Right ventricle myocardium superior (tissue), 1 donor: ENCODE data around the gene METAP1. TPM values are rescaled to one million over a fixed set of nuclear protein-coding genes. Genes with fewer than 3 reads are reported as not detected.

Source experiments
- microRNA-seq: library from miRNA; unstranded; fragments of <30 nt; microRNA quantifications from one replicate; pipeline ENCODE4 v1.2.0, GENCODE V29; 2020
- total RNA-seq: library from RNA; stranded (reverse); fragmentation: NEBNext Ultra II Directional; extraction: Animal tissue kit (Norgen Biotek cat#: 25700); gene quantifications from one replicate; pipeline ENCODE4 v1.2.1, GENCODE V29; 2021
- donor health status: DM: no; HTN: yes; CAD: no; lungs with severe emphysema.

Gene METAP1
- total RNA-seq, 1 donor from 2014 or later, result 57.5 TPM

Small RNAs within 50 kb of the gene (microRNA-seq; reads per million reads assigned to microRNA genes)
- 3.6 reads per million, percentile 5 among the genes with 10 or more reads in this experiment for gene MIR3684

Other genes with a start within 250 kb of the METAP1 start
- gene EIF4E, start 66.6 kb upstream of the METAP1 start, total RNA-seq, result 50.3 TPM
- 197 TPM for gene ADH5, start 93.1 kb downstream of the METAP1 start, total RNA-seq
- not detected for gene ADH4, start 148.6 kb downstream of the METAP1 start, total RNA-seq
- gene ADH6, start 223.5 kb downstream of the METAP1 start, total RNA-seq, result not detected